Stimulated activated CD4-positive, alpha-beta T cell treated with anti-CD3 and anti-CD28 coated beads, Interleukin-4, amount 100 ng/mL, for 1 hour (primary cell): Measurements from ENCODE around the gene ABCB9.

Source experiments
- DNase-seq: peaks from one replicate; pipeline ENCODE4 v3.0.0-alpha.2; 2020

ABCB9 gene

DNA sequence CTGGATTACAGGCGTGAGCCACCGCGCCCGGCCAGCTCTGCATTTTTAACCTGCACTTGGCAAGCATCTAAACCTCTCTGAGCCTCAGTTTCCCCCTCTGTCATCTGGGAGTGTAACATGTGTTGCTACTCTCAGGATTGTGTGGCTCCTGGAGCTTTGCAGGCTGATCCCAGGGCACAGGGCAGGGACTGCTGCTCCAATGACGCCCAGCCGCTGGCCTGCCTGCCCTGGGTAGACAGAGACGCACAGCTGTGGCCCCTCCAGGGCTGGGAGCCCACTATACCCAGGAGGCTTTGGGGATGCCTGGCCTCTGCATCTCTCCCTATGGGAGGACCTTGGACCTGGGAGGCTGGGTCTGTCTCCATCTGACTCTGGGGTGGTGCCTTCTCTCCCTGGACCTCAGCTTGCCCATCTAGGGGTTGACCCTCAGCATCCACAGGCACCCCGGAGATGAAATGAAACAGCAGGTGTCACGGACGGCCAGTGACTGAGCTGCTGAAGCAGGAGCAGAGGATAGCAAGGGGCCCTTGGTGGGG, 27.9 kb upstream of the ABCB9 start:
- DNase-seq, result no peak

DNA sequence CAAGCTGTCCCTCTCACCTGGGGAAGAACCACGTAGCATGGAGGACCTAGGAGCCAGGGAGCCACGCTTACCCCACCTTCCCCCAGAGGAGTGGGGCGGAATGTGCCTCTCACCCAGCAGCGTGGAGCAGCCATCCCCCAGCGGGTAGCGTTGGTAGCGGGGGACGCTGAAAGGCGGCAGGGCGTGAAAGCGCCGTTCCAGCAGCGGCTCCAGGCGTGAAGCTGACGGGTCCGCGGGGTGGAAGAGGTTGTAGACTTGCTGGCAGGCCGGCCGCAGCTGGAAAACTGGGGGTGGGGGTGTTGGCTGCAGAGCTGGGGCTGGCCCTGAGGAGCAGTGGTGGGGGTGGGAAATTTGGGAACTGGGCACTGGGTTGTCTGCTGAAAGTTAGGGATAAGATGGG, 26.1 kb upstream of the ABCB9 start:
- no peak for DNase-seq

DNA sequence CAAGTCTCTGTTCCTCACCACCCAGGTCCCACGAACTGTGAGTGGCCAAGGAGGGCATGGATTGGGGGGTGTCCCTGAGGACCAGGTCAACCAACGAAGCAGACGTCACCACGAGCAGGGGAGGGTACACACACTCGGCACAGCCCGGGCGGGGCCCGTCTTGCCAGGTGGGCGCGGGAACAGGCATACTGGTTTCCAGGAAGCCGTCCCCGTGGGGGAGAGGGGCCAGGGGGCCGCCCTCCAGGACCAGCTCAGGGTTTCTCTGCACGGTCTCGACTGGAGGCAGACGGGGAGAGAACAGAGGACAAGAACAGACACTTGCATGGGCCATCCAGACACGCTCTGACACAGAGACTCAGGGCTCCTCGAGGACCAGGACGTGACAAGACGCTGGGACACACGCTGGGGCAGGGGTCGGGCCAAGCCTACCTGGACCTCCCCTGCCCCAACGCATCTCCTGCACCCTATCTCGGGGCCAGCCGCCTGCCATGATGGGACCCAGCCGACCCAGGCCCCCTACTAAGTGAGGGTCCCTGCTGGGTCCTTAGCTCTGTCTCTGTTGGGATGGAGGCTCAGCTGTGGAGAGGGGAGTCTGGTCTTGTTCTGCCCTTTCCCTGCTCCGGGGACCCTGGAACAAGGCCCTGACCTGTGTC, 25.5 kb upstream of the ABCB9 start:
- DNase-seq, result no peak

DNA sequence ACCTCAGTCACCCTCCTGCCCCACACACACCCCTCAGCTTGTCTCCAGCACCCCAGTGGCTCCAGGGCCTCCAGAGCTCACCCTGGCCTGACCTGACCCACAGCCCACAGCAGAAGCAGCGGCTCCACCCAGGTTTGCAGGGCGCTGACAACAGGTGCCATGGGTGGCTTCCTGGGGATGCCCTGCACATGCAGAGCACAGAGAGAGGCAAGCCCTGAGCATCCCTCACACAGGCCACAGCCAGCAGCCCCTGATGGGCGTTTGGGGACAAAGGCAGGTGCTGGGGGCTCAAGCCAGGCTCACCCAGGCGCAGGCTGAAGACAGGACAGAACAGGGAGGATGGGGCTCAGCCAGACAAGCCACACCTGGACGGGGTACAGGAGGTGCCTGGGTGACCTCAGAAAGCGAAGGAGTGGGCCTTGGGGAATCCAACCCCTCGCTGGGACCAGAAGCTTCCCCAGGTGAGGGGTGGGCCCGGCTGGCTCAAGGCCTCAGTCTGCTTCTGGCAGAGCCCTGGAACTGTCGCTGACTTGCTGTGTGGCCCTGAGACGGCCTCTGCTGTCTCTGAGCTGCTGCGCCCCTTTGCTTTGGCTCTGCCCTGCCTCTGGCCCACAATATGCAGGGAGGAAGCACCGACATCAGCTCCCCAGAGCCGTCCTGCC, 24.8 kb upstream of the ABCB9 start:
- no peak for DNase-seq

DNA sequence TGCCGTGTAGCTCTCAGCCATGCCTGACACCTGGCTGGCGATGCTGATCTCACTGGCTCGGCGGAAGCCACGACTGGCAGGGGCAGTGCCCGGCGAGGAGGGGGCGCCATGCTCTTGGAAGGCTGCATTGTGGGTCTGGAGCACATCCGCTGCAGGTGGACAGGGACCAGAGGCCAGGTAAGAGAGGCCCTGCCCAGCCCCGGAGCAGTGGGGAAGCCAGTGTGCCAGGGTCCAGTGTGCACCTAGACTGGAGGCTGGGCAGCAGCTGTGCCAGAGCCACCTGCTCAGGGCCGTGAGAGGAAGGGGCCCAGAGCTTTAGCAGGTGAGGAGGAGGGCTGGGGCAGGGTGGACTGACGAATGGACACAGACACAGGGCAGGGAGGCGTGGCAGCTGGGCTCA, 24.3 kb upstream of the ABCB9 start:
- DNase-seq, result no peak

DNA sequence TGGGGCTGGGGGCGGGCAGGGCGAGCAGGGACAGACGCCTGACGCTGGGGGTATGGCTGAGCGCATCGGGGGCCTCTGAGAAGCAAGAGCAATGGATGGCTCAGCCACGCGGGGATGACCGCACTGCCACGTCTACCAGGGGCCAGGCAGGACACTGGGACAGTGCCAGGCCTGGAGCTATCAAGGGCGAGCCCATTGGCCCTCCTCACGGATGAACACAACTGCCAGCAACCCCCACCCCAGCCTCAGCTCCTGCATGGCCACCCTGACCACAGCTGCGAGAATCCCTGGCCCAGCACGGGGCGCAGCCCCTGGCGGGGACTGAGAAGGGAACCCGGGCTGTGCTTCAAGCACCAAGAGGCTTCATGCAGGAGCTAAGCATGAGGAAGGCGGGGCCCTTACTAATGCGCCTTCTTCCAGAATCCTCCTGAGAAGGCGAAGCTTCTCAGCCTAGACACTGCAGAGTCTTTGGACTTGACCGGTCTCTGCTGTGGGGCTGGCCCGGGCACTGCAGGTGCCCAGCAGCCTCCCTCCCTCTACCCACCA, 23.7 kb upstream of the ABCB9 start:
- no peak for DNase-seq

DNA sequence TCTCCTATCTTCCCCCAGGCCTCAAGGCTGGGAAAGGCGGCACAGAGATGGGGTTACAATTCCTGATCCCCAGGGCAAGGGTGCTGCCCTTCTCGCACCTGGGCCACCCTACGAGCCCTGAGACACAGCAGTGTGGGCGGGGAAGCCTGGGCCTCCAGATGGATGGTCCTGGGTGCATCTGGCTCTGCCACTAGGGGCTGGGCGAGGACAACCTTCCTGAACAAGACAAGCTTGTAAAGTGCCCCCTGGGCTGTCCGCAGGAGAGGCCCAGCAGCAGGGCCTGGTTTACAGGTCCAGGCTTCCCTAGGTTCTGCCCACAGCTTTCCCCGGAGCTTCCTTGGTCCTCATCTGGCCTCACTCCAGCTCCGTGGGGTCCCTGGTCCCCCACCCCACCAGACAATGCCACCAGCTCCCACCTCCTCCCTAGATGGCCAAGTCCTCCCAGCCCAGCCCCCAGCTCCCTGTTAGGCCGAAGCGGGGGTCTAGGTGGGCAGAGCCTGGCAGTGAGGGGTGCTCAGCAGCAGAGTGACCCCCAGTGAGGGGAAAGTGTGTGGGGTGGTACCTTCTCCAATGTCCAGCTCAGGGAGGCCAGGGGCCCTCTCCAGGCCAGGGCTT, 23.1 kb upstream of the ABCB9 start:
- no peak for DNase-seq

DNA sequence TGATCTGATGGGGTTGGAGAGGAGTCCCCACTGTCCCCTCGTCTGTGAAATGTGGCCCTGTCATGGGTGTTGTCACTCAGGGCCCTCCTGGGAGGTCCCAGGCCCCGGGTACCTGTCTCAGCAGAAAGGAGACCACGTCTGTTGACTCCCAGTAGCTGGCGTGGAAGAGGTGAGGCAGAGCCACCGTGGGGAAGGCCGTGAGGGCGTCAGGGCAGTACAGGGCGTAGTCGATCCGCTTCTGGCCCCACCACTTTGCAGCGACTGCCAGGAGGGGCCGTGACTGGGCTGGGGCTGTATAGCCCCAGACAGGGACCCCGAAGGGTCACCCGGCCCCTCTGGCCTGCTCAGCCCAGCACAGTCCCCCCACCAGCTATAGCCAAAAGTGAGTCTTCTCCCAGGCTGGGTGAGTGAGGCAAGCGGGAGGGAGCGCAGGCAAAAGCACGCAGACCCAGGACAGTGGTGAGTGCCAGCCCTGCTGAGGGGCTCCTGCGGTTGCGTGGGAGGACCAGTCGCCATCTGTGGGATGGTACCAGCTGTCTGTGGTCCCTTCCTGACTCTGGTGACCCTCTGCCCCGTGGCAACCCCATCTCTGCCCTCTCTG, 22.4 kb upstream of the ABCB9 start:
- DNase-seq, result no peak

DNA sequence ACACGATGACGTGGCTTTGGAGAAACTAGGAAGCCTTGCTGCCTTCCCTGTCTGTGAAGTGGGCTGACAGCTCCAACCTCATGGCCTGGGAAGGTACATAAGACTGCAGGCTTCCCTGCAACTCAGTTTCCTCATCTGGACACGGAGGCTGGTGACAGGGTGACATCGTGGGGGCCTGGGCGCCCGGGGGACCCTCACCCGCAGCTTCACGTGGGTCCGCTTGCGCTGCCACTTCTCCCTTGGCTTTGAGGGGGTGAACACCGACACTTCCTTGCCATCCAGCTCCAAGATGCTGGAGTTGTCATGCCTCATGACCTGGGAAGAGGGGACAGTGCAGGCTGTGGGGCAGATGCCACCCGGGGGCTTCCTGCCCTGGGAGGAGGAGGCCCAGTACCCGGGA, 21.8 kb upstream of the ABCB9 start:
- DNase-seq, result no peak

DNA sequence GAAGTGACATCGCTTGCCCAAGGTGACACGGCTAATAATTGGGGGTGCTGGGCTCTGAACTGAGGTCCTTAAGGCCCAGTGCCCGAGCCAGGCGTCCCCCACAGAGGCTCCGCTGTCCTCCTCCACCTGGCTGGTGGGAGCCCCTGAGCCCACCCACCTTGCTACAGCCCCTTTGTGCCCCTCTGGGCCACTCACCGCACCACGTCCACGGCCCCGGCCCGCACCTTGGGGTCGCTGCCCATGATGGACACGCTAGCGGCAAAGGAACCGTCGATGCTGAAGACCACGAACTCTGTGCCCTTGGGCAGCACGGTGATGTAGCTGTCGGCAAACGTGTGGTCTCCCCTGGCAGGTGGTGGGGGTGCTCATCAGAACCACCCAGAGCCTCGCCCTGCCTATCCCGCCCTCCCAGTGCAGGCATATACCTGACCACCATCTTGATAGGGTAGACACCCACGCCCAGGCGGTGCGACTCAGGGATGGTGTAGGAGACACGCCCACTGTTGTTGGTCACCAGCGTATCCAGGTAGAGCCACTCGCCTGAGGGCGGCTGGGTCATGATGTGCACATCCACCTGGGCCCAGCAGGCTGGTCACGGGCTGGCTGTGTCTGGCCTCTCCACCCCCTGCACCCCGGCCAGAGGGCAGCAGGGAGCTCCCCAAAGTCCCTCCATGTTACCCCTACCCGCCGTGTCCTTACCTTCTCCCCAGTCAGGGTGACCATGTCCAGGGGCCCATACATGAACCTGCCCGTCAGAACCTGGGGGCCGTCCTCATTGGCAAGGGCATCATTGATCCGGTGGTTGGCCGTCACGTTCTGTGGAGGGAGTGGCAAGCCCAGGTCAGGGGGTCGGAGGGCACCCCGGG, 21.1 kb upstream of the ABCB9 start:
- DNase-seq, result no peak

DNA sequence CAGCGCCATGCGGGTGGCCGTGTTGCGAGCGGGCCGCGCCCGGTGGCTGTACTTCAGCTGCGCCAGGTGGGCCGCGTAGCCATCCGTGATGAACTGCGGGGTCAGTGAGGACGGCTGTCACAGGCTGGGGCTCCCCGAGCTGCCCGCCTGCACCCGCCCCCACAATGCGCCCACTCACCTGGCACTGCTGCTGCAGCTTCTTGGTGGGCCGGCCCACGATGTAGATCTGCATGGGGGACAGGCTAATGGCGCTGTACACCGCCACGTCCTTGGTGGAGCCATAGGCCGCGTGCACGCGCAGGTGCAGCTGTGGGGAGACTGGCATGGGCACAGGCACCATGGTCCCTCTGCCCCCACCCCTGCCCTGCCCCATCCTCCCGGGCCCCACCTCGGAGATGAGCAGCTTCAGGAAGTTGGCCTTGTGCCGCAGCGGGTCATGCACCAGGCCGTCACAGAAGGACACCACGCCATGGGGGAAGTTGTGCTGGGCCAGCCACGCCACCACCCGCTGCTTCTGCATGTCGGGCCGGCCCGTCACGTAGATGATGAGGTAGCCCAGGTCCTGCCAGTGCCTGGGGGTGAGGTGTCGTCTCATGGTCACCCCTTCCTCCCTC, 20.1 kb upstream of the ABCB9 start:
- no peak for DNase-seq

DNA sequence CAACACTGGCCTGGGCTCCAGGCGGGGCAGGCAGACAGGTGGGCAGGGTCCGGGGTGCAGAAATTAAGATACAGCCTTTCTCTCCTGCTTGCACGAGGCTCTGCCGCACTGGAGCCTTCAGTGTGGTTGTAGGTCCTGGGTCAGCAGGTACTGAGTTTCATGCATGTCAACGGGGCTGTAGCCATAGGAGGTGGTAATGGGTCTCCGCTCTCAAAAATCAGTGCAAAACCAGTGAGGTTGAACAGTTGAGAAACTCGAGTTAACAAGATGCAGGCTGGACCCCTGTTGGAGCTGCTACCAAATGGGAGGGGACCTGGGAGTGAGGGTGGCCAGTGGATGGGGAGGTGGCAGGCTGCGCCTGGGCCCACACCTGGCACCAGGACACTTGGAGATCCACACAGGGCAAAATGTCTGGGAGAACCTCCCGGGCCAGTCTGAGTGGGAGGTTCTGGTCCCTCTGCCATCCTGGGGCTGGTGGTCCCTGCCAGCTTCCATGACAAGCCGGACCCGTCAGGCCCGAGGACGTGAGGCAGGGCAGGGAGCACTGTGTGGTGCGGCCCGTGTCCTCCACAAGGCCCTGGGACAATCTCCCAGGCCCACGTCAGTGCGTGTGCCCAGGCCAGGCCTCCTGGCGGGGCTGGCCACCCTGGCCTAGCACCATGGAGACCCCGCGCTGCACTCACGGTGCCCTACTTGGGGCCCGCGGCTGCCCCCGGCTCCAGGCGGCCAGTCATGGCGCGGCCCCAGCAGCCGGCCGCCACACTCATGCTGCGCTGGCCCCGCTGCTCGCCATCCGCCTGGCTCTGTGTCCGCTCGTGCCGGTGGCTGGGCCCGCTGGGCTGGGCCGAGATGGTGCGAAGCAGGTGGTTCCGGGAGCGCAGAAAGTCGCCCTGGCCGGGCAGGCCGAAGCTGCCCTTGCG, 19.3 kb upstream of the ABCB9 start:
- no peak for DNase-seq

DNA sequence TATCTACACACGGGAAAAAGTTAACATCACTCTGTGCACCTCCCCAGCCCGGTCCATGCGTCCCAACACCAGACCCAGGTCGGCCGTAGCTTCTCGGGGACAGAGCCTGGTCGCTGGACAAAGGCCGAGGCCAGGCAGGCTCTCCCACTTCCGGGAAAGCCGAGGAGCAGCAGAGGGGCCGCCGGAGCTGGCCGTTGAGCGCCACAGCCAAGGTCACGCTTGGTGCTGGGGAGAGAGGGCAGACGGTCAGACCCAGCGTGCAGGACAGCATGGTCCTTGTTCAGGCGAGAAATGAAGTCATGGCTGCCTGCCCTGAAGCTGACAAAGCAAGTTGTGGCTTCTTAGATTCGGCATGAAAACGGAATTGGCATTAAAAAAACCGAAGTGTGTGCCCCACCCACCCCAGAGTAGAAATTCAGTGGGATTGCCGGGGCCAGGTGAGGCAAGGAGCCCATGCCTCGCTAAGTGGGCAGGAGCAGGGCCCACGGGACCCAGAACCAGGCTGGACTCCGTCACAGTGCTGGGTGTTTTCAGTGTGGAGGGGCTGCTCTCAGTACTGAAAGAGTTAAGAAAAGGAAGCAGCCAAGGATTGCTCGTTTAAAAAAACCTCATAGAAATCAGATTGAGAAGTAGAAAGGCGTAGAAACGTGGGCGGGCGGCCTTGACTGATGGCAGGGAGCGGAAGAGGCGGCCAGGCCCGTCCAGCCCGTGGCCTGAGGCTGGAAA, 18.5 kb upstream of the ABCB9 start:
- no peak for DNase-seq

DNA sequence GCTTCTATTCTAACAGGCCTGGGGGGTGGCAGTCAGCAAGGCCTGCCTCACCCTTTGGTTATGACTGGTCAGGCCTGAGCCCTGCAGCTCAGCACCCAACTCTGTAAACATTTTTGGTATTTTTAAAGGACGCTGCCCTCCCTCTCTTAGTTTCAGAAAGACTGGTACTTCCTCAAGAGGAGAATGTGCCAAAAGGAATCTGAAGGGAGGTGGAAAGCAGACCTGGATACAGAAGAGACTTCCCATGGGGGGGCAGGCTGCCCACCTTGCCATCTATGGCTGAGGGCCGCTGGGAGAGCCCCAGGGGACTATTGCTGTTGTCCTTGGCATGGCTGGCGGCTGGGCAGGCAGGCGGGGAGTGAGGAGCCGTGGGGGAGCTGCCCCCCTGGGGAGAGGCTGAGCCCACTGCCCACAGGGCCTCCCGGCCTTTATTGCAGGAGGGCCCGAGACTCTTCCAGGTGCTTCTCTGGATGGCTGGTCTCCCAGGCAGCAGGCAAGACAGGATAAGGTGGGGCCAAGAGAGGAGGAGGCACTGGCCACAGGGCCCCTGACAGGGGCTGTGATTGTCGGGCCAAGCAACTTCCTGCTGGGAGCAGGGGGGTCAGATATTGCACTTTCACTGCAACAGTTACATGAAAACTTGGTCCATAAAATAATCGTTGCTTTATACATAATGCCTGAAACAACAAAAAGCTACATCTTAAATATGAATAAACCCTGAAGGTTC, 17.7 kb upstream of the ABCB9 start:
- DNase-seq, result no peak

DNA sequence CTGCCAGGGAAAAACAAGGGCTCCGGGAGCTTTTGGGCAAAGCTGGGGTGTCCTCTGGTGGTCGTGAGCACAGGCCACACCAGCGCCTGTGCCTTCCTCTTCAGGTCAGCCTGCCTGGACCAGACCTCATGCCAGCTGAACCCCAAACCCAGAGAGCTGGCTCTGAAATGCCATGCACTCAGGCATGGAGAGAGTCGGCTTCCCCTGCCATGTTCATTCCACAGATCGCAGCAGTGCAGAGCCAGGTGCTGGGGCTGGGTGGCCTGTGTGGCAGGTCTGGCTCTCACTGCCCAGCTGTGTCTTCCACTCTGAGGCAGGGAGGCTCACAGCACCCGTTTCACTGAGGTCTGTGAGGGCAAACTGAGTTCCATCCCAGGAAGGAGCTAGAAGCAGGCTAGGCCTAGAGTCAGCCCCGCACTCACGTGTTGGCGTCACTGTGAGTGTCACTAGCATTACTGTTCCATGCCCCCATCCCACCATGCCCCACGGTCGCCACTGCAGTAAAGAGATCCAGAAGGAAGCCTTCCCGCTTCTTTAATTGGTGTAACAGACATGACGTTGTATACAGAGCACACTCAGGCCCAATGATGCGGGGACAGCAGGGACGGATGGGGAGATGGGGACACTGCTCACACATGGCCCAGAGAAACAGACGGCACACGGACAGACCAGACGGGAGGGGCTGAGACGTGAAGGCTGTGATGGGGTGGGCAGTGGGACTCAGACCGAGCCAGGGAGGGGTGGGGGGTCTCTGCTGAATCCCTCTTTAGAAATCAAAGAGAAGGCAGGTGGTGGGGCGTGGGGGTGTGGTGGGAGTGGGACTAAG, 16.9 kb upstream of the ABCB9 start:
- DNase-seq, result no peak

DNA sequence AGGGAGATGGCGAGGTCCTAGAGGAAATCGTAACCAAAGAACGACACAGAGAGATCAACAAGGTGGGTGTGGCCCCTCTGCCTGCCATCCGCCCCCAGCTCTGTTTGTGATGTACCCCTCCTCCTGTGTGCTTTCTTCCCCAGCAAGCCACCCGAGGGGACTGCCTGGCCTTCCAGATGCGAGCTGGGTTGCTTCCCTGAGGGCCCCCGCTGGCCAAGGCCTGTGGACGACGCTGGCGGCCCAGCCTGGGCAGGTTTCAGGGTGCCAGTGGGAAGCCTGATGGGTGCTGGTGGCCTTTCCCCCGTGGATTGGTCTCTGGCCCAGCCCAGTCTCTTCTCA, 16.2 kb upstream of the ABCB9 start:
- no peak for DNase-seq

DNA sequence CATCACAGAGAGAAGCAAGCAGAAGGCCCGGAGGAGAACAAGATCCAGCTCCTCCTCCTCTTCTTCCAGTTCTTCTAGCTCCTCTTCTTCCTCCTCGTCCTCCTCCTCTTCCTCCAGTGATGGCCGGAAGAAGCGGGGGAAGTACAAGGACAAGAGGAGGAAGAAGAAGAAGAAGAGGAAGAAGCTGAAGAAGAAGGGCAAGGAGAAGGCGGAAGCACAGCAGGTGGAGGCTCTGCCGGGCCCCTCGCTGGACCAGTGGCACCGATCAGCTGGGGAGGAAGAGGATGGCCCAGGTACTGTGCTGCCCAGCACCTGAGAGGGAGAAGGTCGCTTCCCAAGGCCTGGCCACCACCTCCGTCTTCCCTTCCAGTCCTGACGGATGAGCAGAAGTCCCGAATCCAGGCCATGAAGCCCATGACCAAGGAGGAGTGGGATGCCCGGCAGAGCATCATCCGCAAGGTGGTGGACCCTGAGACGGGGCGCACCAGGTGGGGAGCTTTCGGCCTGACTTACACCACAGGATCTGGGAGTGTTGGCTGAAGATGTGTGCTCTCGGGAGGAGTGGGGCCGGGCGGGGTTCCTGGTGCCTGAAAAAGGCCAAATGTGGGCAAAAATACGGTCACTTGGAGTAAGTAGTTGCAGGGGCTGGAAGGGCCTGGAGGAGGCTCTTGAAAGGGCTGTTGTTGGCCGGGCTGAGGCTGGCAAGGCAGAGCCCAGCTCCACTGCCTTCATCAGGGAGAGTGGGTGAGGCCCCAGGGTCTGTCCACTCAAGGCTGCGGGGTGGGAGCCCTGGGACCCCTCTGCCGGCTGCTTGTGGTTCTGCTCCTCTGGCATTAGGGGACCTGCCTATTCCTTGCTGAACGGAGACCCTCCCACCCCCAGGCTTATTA, 15.6 kb upstream of the ABCB9 start:
- DNase-seq, result no peak

DNA sequence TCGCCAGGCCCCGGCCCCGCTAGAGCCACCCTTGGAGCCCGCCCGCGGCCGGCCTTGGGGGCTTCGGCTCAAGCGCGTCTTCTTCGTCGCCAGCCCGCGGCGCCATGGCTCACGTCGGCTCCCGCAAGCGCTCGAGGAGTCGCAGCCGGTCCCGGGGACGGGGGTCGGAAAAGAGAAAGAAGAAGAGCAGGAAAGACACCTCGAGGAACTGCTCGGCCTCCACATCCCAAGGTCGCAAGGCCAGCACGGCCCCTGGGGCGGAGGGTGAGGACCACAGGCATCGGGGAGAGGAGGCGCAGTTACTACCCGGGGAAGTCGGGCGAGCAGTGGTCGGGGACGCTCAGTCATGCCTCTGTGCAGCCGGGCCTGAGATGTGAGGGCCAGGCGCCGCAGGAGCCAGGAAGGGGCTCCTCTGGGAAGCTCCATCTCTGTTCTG, 14.8 kb upstream of the ABCB9 start:
- DNase-seq, result no peak
